DMS153 treated with DMSO at 0.1 percent for 48 hours (cell line): ENCODE results near the gene KAT6B.

ENCODE experiments used
- DNase-seq: peaks from one replicate; lab custom pipeline; 2025; ENCODE audit not compliant: unreplicated experiment; lab: John Stamatoyannopoulos, UW

KAT6B gene

GRCh38 chr10:74977913-74978847, 151.8 kb downstream of the KAT6B start:
- no peak for DNase-seq

GRCh38 chr10:74981831-74982633, 155.6 kb downstream of the KAT6B start:
- DNase-seq: no peak

GRCh38 chr10:74982634-74982982, 156.2 kb downstream of the KAT6B start:
- DNase-seq: no peak

GRCh38 chr10:74983383-74983782, 157.0 kb downstream of the KAT6B start:
- no peak for DNase-seq

GRCh38 chr10:74987339-74988053, 161.1 kb downstream of the KAT6B start:
- DNase-seq: no peak

GRCh38 chr10:74988054-74988775, 161.8 kb downstream of the KAT6B start:
- DNase-seq: no peak

GRCh38 chr10:74988832-74989561, 162.6 kb downstream of the KAT6B start:
- peak; percentile 83 for DNase-seq

GRCh38 chr10:74991435-74991834, 165.0 kb downstream of the KAT6B start:
- no peak for DNase-seq

- no peak for DNase-seq
Observed at GRCh38 chr10:74992068-74992467, 165.7 kb downstream of the KAT6B start.

- DNase-seq: no peak
Observed at GRCh38 chr10:74993649-74994048, 167.2 kb downstream of the KAT6B start.

GRCh38 chr10:74994854-74995253, 168.5 kb downstream of the KAT6B start:
- peak; percentile 67 for DNase-seq

GRCh38 chr10:74995806-74996205, 169.4 kb downstream of the KAT6B start:
- no peak for DNase-seq

- DNase-seq: no peak
Observed at GRCh38 chr10:74997163-74997562, 170.8 kb downstream of the KAT6B start.

GRCh38 chr10:75000748-75001321, 174.4 kb downstream of the KAT6B start:
- DNase-seq: no peak

GRCh38 chr10:75001715-75002350, 175.4 kb downstream of the KAT6B start:
- DNase-seq: no peak

GRCh38 chr10:75002351-75002725, 175.9 kb downstream of the KAT6B start:
- DNase-seq: no peak

- no peak for DNase-seq
Observed at GRCh38 chr10:75002967-75003594, 176.7 kb downstream of the KAT6B start.

- no peak for DNase-seq
Observed at GRCh38 chr10:75003891-75004290, 177.5 kb downstream of the KAT6B start.

- no peak for DNase-seq
Observed at GRCh38 chr10:75007646-75008045, 181.2 kb downstream of the KAT6B start.
